ENCODE data around the gene DNAH3.

DNAH3 gene

GRCh38 chr16:20905576-20905975, 245.1 kb downstream of the DNAH3 start:
- DNase-seq (ENCODE audit: low read depth) = no peak

- no peak for DNase-seq (ENCODE audit: low read depth)
These were observed 246.1 kb downstream of the DNAH3 start for GRCh38 chr16:20904507-20905081.

GRCh38 chr16:20903899-20904506, 246.6 kb downstream of the DNAH3 start:
- no peak for DNase-seq (ENCODE audit: low read depth)

GRCh38 chr16:20903116-20903898, 247.3 kb downstream of the DNAH3 start:
- no peak for DNase-seq (ENCODE audit: low read depth)

GRCh38 chr16:20902426-20902825, 248.2 kb downstream of the DNAH3 start:
- no peak for DNase-seq (ENCODE audit: low read depth)

- no peak for DNase-seq (ENCODE audit: low read depth)
These were observed 249.1 kb downstream of the DNAH3 start for GRCh38 chr16:20901436-20902112.

- DNase-seq (ENCODE audit: low read depth) = no peak
These were observed 249.6 kb downstream of the DNAH3 start for GRCh38 chr16:20901068-20901435.

DNA sequence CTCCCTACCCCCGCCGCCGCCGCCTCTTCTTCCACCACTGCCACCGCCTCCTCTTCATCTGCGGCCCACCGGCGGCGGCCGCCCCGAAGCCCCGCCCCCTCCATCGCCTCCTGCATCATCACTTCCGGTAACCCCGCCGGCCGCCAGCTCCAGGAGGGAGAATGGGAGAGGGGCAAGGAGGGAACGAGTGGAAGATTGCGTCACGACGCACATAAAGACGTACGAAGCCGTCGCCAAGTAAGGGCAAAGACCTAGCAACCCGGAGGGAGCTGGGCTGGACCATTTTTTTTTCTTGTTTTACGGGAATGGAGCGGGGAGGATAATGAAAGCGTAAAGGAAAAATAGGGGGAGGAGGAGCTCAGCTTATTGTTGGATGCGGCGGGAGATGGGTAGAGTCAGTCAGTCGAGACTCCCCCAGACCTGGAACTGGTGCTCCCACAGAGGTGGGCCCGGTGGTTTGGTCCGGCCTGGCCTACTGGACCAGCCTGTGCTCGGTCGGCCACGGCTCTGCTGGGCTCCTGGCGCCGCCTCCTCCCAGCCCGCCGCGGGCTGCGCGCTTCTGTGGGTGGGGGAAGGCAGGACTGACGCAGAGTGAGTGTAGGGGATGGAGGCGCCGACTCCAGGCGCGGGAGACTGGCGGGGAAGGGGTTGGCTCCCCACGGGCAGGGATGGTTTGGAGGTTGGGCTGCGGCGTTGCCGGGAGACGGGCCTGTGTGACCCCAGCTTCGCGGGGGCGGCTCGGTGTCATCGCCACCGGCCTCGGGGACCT, 250.2 kb downstream of the DNAH3 start, which contains the start of the genes DCUN1D3 and LYRM1:
DCUN1D3 (minus strand) TSS at position 60 of the 769 bp plus-strand sequence. CDS start 37,820 bp downstream, outside the sequence.
LYRM1 (plus strand) TSS at position 473 of the 769 bp plus-strand sequence. CDS start 14,785 bp downstream, outside the sequence.
- DNase-seq (ENCODE audit: low read depth) = peak; percentile 79

DNA sequence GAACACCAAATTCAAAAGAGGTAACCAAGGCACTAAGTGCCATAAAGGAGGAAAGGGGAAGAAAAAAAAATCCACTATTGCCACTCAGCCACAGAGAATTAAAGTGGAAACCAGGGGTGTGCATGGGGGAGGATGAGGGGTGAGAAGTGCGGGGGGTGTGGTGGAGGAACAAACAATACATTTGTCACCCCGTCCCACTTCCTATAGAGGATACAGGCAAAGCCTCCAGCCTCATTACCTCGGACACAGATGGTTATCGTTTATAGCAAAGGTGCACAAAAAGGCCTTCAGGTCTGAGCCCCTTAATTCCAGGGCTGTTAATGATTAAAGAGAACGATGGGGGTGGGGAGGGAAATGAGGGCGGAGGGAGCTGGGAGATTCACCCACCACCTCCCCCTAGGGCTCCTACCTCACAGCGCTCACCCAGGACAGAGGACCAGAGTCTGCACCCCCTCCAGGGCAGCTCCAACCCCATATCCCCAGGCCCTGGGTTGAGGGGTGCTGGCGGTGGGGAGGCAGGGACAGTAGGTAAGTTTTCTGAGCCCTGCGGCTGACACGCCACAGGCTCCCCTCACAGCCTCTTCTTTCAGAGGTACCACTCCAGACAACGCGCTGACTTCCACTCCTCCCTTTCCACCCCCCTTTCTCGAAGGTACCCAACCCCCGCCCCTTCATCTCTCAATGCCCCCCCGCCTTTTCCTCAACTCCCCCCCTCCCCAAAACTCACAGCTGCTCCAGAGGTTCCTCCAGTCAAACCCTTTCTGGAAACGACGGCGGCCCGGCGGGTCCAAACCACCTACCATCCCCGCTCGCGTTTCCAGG, 251.0 kb downstream of the DNAH3 start:
- DNase-seq (ENCODE audit: low read depth) = no peak

DNA sequence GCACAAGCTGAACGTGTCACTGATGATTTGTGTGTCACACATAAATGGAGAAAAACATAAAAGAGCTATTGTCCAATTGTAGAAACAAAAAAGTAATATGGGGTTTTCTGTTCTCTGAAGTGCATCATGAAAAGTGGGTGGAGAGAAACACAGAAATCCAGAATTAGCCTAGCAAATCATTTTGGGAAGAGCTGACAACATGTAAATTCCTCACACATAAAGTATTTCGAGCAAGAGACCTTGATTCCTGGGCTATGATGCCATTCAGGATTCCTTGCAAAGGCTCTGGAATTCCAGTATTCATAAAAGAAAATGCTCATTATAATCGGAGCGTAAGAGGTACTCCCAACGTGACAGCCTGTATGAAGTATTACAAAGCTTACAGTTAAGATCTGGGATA, 251.6 kb downstream of the DNAH3 start:
- no peak for DNase-seq (ENCODE audit: low read depth)

- DNase-seq (ENCODE audit: low read depth) = no peak
These were observed 252.7 kb downstream of the DNAH3 start for GRCh38 chr16:20897922-20898321.

GRCh38 chr16:20897253-20897897, 253.3 kb downstream of the DNAH3 start:
- DNase-seq (ENCODE audit: low read depth) = no peak

DNA sequence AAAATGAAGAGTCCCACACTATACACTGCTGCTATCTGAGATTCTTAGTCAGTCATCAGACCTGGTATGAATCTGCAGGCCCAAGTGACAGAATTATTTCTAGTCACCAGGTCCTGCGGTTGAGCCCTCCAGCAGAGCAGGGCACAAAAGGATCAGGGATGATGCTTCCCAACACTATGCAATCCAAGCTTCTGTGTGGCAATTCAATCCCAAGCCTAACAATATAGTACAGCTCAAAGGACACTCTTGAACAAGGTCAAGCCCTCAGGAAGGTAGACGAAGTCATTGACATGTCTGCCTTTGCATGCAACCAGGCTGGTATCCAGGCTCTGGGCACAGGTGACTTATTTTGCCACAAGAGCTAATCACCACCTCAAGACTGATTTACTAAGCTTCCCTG, 256.3 kb downstream of the DNAH3 start:
- no peak for DNase-seq (ENCODE audit: low read depth)

DNA sequence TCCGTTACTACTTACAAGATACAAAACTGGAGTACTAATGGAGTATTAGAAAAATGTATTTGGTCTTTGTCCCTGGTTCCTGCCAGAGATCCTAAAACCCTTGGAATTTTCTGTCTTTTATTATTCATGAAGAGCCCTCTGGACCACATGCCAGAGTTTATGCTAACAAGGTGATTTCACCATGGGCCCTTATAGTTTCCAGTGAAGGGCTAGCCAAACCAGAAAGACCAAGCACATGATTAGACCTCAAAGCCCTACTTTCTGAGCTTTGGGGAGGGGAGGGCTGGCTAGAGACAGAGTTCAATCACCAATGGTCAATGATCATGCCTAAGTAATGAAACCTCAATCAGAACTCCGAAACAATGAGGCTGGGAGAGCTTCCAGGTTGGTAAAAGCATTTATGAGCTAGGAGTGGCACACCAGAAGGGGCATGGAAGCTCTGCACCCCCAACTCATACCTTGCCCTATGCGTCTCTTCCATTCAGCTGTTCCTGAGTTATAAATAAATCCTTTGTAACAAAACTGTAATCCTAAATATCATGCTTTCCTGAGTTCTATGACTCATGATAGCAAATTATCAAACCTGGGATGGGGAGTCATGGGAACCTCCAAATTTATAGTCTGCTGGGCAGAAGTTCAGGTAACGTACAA, 260.9 kb downstream of the DNAH3 start:
- no peak for DNase-seq (ENCODE audit: low read depth)

- no peak for DNase-seq (ENCODE audit: low read depth)
These were observed 263.4 kb downstream of the DNAH3 start for GRCh38 chr16:20887207-20887606.

- DNase-seq (ENCODE audit: low read depth) = no peak
These were observed 264.3 kb downstream of the DNAH3 start for GRCh38 chr16:20886320-20886719.

DNA sequence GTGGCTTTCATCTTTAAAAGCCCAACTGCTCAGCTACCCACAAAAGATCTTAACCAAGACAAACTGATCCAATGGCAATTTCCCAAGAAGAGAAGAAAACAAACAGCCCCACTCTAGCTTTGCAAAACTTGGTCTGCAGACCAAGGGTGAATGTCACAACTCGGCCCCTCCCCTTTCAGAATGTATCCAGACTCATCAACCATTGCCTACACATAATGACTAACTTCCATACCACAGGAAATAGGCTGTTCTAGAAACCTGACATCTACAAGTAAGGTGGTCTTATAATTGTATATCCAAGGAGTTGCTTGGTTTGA, 266.4 kb downstream of the DNAH3 start:
- no peak for DNase-seq (ENCODE audit: low read depth)

DNA sequence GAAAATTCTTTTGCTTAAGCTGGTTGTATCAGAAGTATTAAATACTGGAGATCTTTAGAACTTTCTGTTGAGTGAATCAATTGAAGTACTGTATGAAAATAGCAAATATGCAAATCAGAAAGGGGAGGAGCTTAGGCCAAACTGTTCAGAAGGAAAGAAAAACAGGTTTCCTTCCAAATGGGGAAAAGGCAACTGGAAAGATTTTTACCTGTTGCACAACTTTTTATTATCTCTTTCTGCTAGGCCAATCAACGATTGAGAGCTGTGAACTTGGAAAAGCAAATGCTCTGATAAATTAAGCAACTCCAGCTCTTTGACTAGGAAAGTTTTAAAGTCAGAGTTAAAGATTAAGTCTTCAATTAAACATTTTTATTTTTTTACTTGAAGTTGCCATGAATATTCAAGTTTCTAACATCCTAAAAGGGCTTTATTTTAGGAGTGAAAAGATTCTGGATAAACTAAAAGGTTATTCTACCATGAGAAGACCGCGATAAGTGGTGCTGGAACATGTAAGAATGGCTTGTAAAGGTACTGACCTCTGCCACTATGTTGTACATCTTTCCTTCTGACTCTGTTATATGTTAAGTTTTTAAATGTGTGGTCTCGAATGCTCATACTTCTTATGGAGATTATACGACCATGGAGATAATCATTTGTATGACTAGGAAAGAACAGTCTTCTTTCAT, 266.9 kb downstream of the DNAH3 start:
- no peak for DNase-seq (ENCODE audit: low read depth)

Measured in T follicular helper cell (primary cell).